MM.1S (cell line): Measurements from ENCODE around the gene CD80.

ENCODE experiments used
- EZH2 ChIP-seq: fragments of 300-600 bp; sonication (generic); optimal IDR thresholded peaks from 2 replicates; pipeline ENCODE3; 2017; ENCODE audit warnings: low read depth, mild to moderate bottlenecking, antibody characterized with exemption, low read length, mixed read lengths
- EZH2phosphoT487 ChIP-seq: fragments of 300-600 bp; sonication (generic); IDR thresholded peaks from 2 replicates; pipeline ENCODE4 v1.6.1; 2018; ENCODE audit warnings: antibody characterized with exemption, low read length
- TF ChIP-seq, protein P1 (sequence below): fragments of 300-600 bp; sonication (generic); IDR thresholded peaks from 2 replicates; pipeline ENCODE4 v1.5.1; 2016; ENCODE audit warnings: antibody characterized with exemption, low read length, mixed read lengths

DNA sequence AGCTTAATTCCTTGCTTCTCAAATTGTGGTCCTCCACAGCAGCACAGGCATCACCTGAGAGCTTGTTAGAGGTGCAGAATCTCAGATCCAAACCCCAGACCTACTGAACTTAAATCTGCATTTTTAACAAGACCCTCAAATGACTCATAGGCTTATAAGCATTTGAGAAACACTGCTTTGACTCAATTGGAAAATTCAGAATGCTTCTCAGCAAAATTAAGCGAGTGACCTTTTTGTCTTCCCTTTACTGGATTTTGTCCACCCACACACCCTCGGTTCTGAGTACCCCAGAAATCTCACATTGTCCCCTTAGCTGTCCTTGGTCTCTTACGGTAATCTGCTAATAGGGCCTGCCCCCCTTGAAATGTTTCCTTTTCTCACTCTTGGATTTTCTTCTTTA lies 17.9 kb downstream of the CD80 start:
- TF ChIP-seq EZH2 (no peak), EZH2phosphoT487 (no peak)
- TF ChIP-seq, protein P1, sequence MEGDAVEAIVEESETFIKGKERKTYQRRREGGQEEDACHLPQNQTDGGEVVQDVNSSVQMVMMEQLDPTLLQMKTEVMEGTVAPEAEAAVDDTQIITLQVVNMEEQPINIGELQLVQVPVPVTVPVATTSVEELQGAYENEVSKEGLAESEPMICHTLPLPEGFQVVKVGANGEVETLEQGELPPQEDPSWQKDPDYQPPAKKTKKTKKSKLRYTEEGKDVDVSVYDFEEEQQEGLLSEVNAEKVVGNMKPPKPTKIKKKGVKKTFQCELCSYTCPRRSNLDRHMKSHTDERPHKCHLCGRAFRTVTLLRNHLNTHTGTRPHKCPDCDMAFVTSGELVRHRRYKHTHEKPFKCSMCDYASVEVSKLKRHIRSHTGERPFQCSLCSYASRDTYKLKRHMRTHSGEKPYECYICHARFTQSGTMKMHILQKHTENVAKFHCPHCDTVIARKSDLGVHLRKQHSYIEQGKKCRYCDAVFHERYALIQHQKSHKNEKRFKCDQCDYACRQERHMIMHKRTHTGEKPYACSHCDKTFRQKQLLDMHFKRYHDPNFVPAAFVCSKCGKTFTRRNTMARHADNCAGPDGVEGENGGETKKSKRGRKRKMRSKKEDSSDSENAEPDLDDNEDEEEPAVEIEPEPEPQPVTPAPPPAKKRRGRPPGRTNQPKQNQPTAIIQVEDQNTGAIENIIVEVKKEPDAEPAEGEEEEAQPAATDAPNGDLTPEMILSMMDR, result no peak
